NT2/D1 (cell line): Measurements from ENCODE around the gene SLC30A1.

Experiments
- SUZ12 ChIP-seq: IDR thresholded peaks from 2 replicates; pipeline ENCODE4 v1.6.1; 2011; ENCODE audit not compliant: insufficient read length, insufficient read depth; ENCODE audit errors: extremely low read depth
- YY1 ChIP-seq: IDR thresholded peaks from 2 replicates; pipeline ENCODE4 v1.6.1; 2011; ENCODE audit not compliant: insufficient read length, insufficient read depth
- ZNF274 ChIP-seq: IDR thresholded peaks from 2 replicates; pipeline ENCODE4 v1.6.1; 2011; ENCODE audit warnings: mild to moderate bottlenecking, low read depth, low read length

- TF ChIP-seq ZNF274 (no peak), SUZ12 (no peak), YY1 (no peak)
Observed at GRCh38 chr1:211551638-211552460, 27.1 kb downstream of the SLC30A1 start.
